ENCODE results near the gene ANO1.

Gene ANO1

GRCh38 chr11:70078095-70078780 is at the start of gene ANO1:
Gene ANO1 (plus strand): TSS chr11:70078317. CDS start chr11:70078607, 290 bp downstream.
- H3K27ac ChIP-seq: no peak within 1 kb of the TSS
- DNase-seq (ENCODE audit: low read depth, low spot score): no peak
- TF ChIP-seq EZH2 (IDR thresholded peaks at IDR 0.05) (no peak), FOXP2 (optimal IDR thresholded peaks at IDR 0.05; ENCODE audit: control extremely low read depth, extremely low read length, insufficient read depth) (no peak), POLR2AphosphoS5 (IDR thresholded peaks at IDR 0.05; ENCODE audit: borderline replicate concordance, low read depth, low read length) (no peak)
- H3K4me3 ChIP-seq: no peak within 1 kb of the TSS
- H3K9me3 ChIP-seq (ENCODE audit: low read depth, low read length): no peaks in the 10 kb centered on the region
- no peaks in the 10 kb centered on the region for H3K36me3 ChIP-seq (ENCODE audit: insufficient read depth, low read length)
- no peak within 1 kb of the TSS for H3K9ac ChIP-seq (ENCODE audit: insufficient read length)

GRCh38 chr11:70029115-70029860 is 48.8 kb upstream of the ANO1 start:
- H3K9ac ChIP-seq (ENCODE audit: insufficient read length): no peak overlapping the region
- no peak overlapping the region for H3K27ac ChIP-seq
- TF ChIP-seq FOXP2 (optimal IDR thresholded peaks at IDR 0.05; ENCODE audit: control extremely low read depth, extremely low read length, insufficient read depth) (no peak), EZH2 (IDR thresholded peaks at IDR 0.05) (no peak), POLR2AphosphoS5 (IDR thresholded peaks at IDR 0.05; ENCODE audit: borderline replicate concordance, low read depth, low read length) (no peak)
- H3K4me3 ChIP-seq: no peak overlapping the region
- DNase-seq (ENCODE audit: low read depth, low spot score): no peak
- no peaks in the 10 kb centered on the region for H3K9me3 ChIP-seq (ENCODE audit: low read depth, low read length)
- no peaks in the 10 kb centered on the region for H3K36me3 ChIP-seq (ENCODE audit: insufficient read depth, low read length)

- Histone ChIP-seq H3K9me3 (ENCODE audit: low read depth, low read length) (no peaks in the 10 kb centered on the region), H3K36me3 (ENCODE audit: insufficient read depth, low read length) (no peaks in the 10 kb centered on the region), H3K4me3 (no peak overlapping the region), H3K27ac (no peak overlapping the region), H3K9ac (ENCODE audit: insufficient read length) (no peak overlapping the region)
- TF ChIP-seq POLR2AphosphoS5 (IDR thresholded peaks at IDR 0.05; ENCODE audit: borderline replicate concordance, low read depth, low read length): no peak
- no peak for TF ChIP-seq FOXP2 (optimal IDR thresholded peaks at IDR 0.05; ENCODE audit: control extremely low read depth, extremely low read length, insufficient read depth)
- no peak for TF ChIP-seq EZH2 (IDR thresholded peaks at IDR 0.05)
- DNase-seq (ENCODE audit: low read depth, low spot score): no peak
Measured at GRCh38 chr11:70029861-70030380, 48.2 kb upstream of the ANO1 start.

GRCh38 chr11:70030412-70030811 is 47.7 kb upstream of the ANO1 start:
- Histone ChIP-seq H3K9ac (ENCODE audit: insufficient read length) (no peak overlapping the region), H3K27ac (no peak overlapping the region), H3K4me3 (no peak overlapping the region), H3K36me3 (ENCODE audit: insufficient read depth, low read length) (no peaks in the 10 kb centered on the region), H3K9me3 (ENCODE audit: low read depth, low read length) (no peaks in the 10 kb centered on the region)
- no peak for DNase-seq (ENCODE audit: low read depth, low spot score)
- TF ChIP-seq FOXP2 (optimal IDR thresholded peaks at IDR 0.05; ENCODE audit: control extremely low read depth, extremely low read length, insufficient read depth) (no peak), EZH2 (IDR thresholded peaks at IDR 0.05) (no peak), POLR2AphosphoS5 (IDR thresholded peaks at IDR 0.05; ENCODE audit: borderline replicate concordance, low read depth, low read length) (no peak)

GRCh38 chr11:70031631-70032469 is 46.3 kb upstream of the ANO1 start:
- Histone ChIP-seq H3K9me3 (ENCODE audit: low read depth, low read length) (no peaks in the 10 kb centered on the region), H3K4me3 (no peak overlapping the region), H3K36me3 (ENCODE audit: insufficient read depth, low read length) (no peaks in the 10 kb centered on the region), H3K9ac (ENCODE audit: insufficient read length) (no peak overlapping the region), H3K27ac (no peak overlapping the region)
- DNase-seq (ENCODE audit: low read depth, low spot score): no peak
- TF ChIP-seq FOXP2 (optimal IDR thresholded peaks at IDR 0.05; ENCODE audit: control extremely low read depth, extremely low read length, insufficient read depth) (no peak), POLR2AphosphoS5 (IDR thresholded peaks at IDR 0.05; ENCODE audit: borderline replicate concordance, low read depth, low read length) (no peak), EZH2 (IDR thresholded peaks at IDR 0.05) (no peak)

- TF ChIP-seq EZH2 (IDR thresholded peaks at IDR 0.05): no peak
- TF ChIP-seq FOXP2 (optimal IDR thresholded peaks at IDR 0.05; ENCODE audit: control extremely low read depth, extremely low read length, insufficient read depth): no peak
- TF ChIP-seq POLR2AphosphoS5 (IDR thresholded peaks at IDR 0.05; ENCODE audit: borderline replicate concordance, low read depth, low read length): no peak
Measured at GRCh38 chr11:70032470-70032795, 45.7 kb upstream of the ANO1 start.

GRCh38 chr11:70032943-70033710 is 45.0 kb upstream of the ANO1 start:
- no peak for TF ChIP-seq EZH2 (IDR thresholded peaks at IDR 0.05)
- TF ChIP-seq POLR2AphosphoS5 (IDR thresholded peaks at IDR 0.05; ENCODE audit: borderline replicate concordance, low read depth, low read length): no peak
- TF ChIP-seq FOXP2 (optimal IDR thresholded peaks at IDR 0.05; ENCODE audit: control extremely low read depth, extremely low read length, insufficient read depth): no peak
- no peak overlapping the region for H3K4me3 ChIP-seq
- H3K9me3 ChIP-seq (ENCODE audit: low read depth, low read length): no peaks in the 10 kb centered on the region
- no peak overlapping the region for H3K9ac ChIP-seq (ENCODE audit: insufficient read length)
- no peak for DNase-seq (ENCODE audit: low read depth, low spot score)
- no peaks in the 10 kb centered on the region for H3K36me3 ChIP-seq (ENCODE audit: insufficient read depth, low read length)
- no peak overlapping the region for H3K27ac ChIP-seq

More at GRCh38 chr11:70032470-70032795, 45.7 kb upstream of the ANO1 start:
- Histone ChIP-seq H3K9ac (ENCODE audit: insufficient read length) (no peak overlapping the region), H3K4me3 (no peak overlapping the region), H3K9me3 (ENCODE audit: low read depth, low read length) (no peaks in the 10 kb centered on the region), H3K36me3 (ENCODE audit: insufficient read depth, low read length) (no peaks in the 10 kb centered on the region), H3K27ac (no peak overlapping the region)
- no peak for DNase-seq (ENCODE audit: low read depth, low spot score)

Data from SK-N-MC (cell line).